Ectodermal cell (in vitro differentiated cells): ENCODE data around the gene RBM39.

Experiments used
- H3K27ac ChIP-seq: 2 replicates; pipeline ENCODE4 v1.7.0; 2013; ENCODE audit warnings: mild to moderate bottlenecking, low read depth, low read length; ENCODE audit not compliant: insufficient read depth, poor library complexity, severe bottlenecking
- H3K27me3 ChIP-seq: 2 replicates; pipeline ENCODE4 v1.7.0; 2013; ENCODE audit warnings: mild to moderate bottlenecking, low read length; ENCODE audit not compliant: insufficient read depth, control insufficient read depth, poor library complexity, severe bottlenecking
- H3K36me3 ChIP-seq: one replicate; pipeline ENCODE4 v1.7.0; 2013; ENCODE audit warnings: low read length; ENCODE audit not compliant: control insufficient read depth, insufficient read depth
- H3K4me1 ChIP-seq: one replicate; pipeline ENCODE4 v1.7.0; 2013; ENCODE audit warnings: low read length; ENCODE audit not compliant: control insufficient read depth, insufficient read depth
- H3K4me3 ChIP-seq: 2 replicates; pipeline ENCODE4 v1.7.0; 2013; ENCODE audit warnings: low read depth, low read length, control low read depth; ENCODE audit not compliant: insufficient read depth
- H3K9me3 ChIP-seq: 2 replicates; pipeline ENCODE4 v1.7.0; 2013; ENCODE audit warnings: mild to moderate bottlenecking, low read length, moderate library complexity; ENCODE audit not compliant: control insufficient read depth
- WGBS, 2 experiments: methylation state at CpG; one replicate each; pipeline ENCODE4 v1.1.7; 2013; ENCODE audit warnings: missing lambda C conversion rate in 2 of 2; 5-methylcytosine and 5-hydroxymethylcytosine counted together

Gene RBM39

DNA sequence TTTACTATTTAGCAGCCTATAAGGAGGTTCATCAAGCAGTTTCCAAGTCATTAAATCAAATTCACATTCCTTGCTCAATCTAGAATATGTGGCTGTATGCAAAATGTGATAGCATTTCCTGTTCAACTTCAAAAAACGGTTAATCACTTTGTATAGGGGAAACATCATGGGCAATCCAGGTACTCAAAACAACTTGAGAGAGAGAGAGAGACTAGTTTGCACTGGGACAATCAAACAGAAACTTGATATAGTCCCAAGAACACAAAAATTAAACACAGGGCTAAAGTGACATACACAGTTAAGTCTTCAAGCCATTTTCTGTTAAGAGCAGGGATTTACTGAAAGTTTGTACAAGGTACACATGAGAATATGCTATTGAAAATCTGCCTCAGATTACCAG, 84.8 kb downstream of the RBM39 start:
- H3K36me3 ChIP-seq, result peaks cover 16% of the 10 kb centered on the region
- no peak overlapping the region for H3K27ac ChIP-seq
- WGBS, 2 experiments, result 93 to 100% methylated on average over 1 of the region's 1 CpG

DNA sequence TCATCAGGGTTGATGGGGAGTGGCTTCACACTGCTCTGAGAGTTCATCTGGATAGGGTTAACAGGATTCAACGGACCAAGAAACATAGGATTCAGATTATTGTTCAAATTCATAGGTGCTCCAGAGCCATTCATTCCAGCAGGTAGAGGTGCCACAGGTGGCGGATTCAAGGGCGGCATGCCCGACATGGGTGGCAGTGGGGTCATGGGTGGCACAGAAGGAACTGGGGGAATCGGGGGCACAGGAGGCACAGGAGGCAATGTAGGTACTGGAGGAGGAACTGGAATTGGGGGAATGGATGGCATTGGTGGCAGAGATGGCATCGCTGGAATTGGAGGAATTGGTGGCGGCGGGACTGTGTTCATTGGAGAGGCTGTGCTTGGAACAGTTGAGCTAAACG, 87.6 kb downstream of the RBM39 start:
- Histone ChIP-seq H3K27me3 (no peaks in the 10 kb centered on the region), H3K27ac (no peak overlapping the region), H3K9me3 (no peaks in the 10 kb centered on the region), H3K4me1 (no peaks in the 10 kb centered on the region), H3K4me3 (no peak overlapping the region), H3K36me3 (peaks cover 16% of the 10 kb centered on the region)
- 96 to 97% methylated on average over 9 of the region's 9 CpGs for WGBS, 2 experiments

More for the DNA sequence above, 84.8 kb downstream of the RBM39 start:
- Histone ChIP-seq H3K4me1 (no peaks in the 10 kb centered on the region), H3K4me3 (no peak overlapping the region), H3K27me3 (no peaks in the 10 kb centered on the region), H3K9me3 (no peaks in the 10 kb centered on the region)

DNA sequence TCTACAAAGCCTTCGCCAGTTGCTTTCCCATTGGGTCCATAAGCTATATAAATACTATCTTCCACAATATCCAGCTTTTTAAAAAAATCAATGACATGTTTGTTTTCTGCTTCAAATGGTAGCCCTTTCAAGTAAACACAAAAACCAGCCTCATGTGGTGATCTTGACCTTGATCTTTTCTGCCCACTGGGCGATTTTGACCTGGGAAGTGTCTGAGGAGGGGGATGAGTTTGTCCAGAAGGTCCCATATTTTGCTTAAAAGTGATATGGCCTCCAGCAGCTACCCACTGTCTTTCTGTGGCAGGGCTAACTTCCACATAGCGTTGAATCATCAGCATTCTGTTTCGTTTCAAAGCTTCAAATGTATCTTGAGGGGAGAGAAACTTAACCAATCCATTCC, 88.2 kb downstream of the RBM39 start:
- Histone ChIP-seq H3K9me3 (no peaks in the 10 kb centered on the region), H3K36me3 (peaks cover 16% of the 10 kb centered on the region), H3K27me3 (no peaks in the 10 kb centered on the region), H3K4me1 (no peaks in the 10 kb centered on the region), H3K27ac (no peak overlapping the region), H3K4me3 (no peak overlapping the region)
- WGBS, 2 experiments, result 93 to 99% methylated on average over 4 of the region's 4 CpGs
